Esophagus squamous epithelium (tissue), 4 donors: ENCODE results near the gene MDFIC.

ENCODE experiments used
- POLR2A ChIP-seq, 4 donors: fragments of 450-650 bp; IDR thresholded peaks; one replicate each; pipeline ENCODE4 v1.6.1; 2017; ENCODE audit warnings: antibody characterized with exemption in 4 of 4, mild to moderate bottlenecking in 4 of 4, moderate library complexity in 3 of 4
- TF ChIP-seq, protein P1 (sequence below), 6 experiments: fragments of 450-650 bp in 4 of 6; fragments of 200-600 bp in 2 of 6; sonication (generic) in 2 of 6; IDR thresholded peaks; one replicate each; pipeline ENCODE4 v1.5.1; 2016 to 2019; ENCODE audit warnings: antibody characterized with exemption in 6 of 6, mild to moderate bottlenecking in 4 of 6, moderate library complexity in 4 of 6

DNA sequence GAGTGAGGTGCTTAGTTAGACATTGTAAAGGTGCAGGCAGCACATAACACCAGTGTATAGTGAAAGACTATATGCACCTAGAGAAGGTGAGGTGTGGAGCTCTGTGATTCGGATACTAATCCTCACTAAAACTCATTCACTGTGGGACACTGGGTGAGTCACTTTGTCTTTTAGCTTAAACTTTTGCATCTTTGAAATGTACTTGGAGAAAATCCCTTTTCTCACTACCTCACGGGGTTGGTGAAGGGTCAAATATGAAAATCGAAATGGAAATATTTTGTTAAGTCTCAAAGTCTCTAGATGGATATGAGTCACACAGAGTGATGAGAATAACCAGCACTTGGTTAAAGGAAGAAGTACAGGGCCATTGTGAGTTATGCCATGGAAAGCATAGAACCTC lies 38.0 kb downstream of the MDFIC start:
- TF ChIP-seq, protein P1, sequence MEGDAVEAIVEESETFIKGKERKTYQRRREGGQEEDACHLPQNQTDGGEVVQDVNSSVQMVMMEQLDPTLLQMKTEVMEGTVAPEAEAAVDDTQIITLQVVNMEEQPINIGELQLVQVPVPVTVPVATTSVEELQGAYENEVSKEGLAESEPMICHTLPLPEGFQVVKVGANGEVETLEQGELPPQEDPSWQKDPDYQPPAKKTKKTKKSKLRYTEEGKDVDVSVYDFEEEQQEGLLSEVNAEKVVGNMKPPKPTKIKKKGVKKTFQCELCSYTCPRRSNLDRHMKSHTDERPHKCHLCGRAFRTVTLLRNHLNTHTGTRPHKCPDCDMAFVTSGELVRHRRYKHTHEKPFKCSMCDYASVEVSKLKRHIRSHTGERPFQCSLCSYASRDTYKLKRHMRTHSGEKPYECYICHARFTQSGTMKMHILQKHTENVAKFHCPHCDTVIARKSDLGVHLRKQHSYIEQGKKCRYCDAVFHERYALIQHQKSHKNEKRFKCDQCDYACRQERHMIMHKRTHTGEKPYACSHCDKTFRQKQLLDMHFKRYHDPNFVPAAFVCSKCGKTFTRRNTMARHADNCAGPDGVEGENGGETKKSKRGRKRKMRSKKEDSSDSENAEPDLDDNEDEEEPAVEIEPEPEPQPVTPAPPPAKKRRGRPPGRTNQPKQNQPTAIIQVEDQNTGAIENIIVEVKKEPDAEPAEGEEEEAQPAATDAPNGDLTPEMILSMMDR (IDR thresholded peaks at IDR 0.05): no peak
- TF ChIP-seq POLR2A (IDR thresholded peaks at IDR 0.05): no peak
